Posterior cingulate gyrus (tissue), 11 donors: ENCODE measurements around the gene SOX10.

Source experiments
- DNase-seq, 10 donors: peaks; one replicate each; pipeline versions ENCODE4 v3.0.0 to v3.0.0-alpha.2; 2020 to 2021; ENCODE audit warnings: mixed read lengths in 3 of 10
- intact Hi-C: fragments of 100-400 bp; cut with DNase I; formaldehyde crosslinking; loops from one replicate; pipeline ENCODE4 v1.15.1; 2023

Gene SOX10

DNA sequence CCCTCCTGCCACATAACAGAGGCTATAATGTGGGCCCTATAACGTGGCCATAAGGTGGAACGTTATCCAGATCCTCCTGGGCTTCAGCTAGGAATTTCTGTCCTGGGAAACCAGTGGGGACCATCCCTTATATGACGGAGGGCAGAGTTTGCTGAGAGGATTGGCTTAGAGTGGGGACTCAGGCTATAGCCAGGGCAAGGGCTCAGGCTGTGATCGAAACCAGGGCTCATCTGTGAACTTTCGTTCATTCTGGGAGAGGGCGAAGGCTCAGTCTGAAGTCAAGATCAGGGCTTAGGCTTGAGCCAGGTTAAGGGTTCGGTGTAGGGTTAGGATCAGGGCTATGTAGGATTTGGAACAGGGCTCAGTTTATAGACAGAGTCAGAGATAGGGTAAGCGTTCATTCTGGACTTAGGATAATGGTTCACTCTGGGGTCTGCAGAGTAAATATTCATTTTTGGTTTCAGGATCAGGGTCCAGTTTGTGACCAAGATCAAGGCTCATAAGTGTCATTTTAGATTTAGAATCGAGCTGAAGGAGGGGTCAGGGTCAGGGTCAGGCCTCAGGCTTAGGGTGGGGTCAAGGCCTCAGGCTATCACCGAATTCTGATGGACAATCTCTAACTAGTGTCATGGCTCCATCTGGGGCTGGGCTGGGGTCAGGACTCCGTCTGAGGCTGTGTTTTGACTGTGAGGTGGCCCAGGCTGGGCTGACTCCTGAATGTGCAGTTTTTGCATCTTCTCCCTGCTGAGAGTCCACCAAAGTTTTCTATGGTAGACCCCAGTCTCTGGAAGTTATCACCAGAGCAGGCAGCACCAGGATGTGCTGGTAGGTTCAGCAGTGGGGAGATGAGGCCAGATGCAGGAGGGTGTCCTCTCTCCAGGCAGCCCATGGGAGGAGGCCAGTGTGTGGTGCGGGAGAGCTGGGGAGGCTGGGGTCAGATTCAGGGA, 33.9 kb upstream of the SOX10 start:
- intact Hi-C loops, result no loop called here
- peak in 2 of 10 donors; percentile 74 to 80 for DNase-seq

GRCh38 chr22:38017272-38017920, 33.0 kb upstream of the SOX10 start:
- DNase-seq, result peak; percentile 70 to 97 (median 81)
- intact Hi-C loops, result no loop called here

DNA sequence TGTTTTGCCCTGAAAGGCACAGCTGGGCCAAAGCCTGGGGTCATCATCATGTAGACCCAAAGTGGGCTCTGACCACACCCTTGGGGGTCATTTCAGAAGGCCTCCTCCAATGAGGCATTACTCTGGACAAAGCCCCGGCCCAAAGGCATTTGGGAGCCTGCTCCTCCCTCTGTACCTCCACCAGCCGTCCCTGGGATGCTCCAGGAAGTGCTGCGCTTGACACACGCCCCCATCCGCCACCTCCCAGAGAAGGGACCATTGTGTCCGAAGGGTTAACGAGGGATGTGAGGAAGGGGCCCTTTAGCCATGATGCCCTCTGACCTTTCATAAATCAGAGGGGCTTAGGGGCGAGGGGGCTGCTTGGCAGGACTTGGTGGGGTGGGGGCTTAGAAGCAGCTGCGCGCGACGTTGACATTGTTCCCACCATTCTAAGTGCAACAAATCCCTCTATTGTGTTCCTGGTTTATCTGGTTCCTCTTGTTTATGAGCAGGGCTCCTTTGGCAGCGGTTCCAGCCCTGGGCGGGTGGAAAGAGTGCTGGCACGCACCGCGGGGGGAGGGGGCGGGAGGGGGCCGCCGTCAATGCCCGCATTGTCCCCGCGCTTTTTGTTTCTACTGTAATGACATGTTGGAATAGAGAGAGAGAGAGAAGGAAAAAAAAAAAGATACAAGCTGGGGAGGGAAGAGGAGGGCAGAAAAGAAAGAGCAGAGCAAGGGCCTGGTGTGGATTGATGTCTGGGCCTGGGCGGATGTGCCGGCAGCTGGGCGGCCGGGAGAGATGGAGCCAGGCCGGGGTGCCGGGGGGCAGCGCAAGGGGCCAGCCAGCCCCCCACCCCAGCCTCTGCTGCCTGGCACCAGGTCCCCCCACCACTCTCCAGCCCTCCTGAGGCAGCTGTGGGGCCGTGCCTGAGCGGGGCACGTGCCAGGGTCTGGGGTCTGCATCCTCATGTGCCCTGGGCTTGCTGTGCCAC, 32.1 kb upstream of the SOX10 start:
- intact Hi-C loops, result no loop called here
- DNase-seq, result peak; percentile 78 to 98 (median 90)

- no peak for DNase-seq
- intact Hi-C loops, result no loop called here
Observed at GRCh38 chr22:38014083-38014482, 29.7 kb upstream of the SOX10 start.

GRCh38 chr22:38012604-38013072, 28.3 kb upstream of the SOX10 start:
- no peak for DNase-seq
- intact Hi-C loops, result no loop called here

DNA sequence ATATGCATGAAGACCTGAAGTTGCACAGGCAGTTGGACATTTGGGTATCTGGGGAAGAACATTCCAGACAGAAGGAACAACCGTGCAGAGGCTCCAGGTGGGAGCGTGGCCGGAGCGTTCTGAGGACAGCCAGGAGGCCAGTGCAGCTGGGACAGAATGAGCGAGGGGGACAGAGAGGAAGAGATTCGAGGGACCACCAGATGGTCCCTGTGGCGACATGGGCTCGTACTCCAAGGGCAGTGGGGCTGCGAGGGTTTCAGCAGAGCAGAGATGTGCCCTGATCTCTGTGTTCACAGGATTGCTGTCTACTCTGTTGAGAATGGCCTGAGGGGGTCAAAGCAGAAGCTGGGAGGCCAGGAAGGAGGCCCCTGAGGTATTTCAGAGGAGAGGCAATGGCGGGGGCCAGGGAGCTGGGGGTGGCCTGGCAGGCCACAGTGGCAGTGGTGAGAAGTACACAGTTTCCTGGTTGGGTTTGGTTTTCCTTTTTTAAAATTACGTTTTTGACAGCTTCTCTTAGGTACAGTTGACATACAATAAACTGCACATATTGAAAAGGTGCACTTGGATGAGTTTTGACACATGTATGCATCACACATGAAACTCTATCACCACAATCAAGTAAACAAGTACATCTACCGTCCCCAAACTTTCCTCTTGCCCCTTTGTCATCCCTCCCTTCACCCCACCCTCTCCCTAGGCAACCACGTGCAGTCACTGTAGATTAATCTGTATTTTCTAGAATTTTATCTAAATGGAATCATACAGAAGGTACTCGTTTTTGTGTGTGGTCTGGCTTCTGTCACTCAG, 24.8 kb upstream of the SOX10 start:
- intact Hi-C loops, result no loop called here
- DNase-seq, result peak in 2 of 10 donors; percentile 37 to 52

- peak in 2 of 10 donors; percentile 41 to 55 for DNase-seq
- intact Hi-C loops, result no loop called here
Observed at GRCh38 chr22:38007330-38007902, 23.1 kb upstream of the SOX10 start.

GRCh38 chr22:38006906-38007305, 22.6 kb upstream of the SOX10 start:
- peak in 2 of 10 donors; percentile 21 to 41 for DNase-seq
- intact Hi-C loops, result no loop called here

DNA sequence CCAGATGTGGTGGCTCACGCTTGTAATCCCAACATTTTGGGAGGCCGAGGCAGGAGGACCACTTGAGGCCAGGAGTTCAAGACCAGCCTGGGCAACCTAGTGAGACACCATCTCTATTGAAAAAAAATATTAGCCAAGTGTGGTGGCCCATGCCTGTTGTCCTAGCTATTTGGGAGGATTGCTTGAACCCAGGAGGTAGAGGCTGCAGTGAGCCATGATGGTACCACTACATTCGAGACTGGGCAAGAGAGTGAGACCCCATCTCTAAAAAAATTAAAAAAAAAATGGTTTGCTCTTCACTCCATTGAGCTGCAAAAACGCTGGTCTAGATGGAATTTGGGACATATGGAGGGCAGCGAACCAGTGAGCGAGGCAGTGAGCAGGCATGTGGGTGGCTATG, 21.6 kb upstream of the SOX10 start:
- intact Hi-C loops, result no loop called here
- DNase-seq, result peak in 1 of 10 donors; percentile 20

GRCh38 chr22:37999640-38000272, 15.4 kb upstream of the SOX10 start:
- peak in 6 of 10 donors; percentile 60 to 94 (median 78) for DNase-seq
- intact Hi-C loops, result no loop called here

DNA sequence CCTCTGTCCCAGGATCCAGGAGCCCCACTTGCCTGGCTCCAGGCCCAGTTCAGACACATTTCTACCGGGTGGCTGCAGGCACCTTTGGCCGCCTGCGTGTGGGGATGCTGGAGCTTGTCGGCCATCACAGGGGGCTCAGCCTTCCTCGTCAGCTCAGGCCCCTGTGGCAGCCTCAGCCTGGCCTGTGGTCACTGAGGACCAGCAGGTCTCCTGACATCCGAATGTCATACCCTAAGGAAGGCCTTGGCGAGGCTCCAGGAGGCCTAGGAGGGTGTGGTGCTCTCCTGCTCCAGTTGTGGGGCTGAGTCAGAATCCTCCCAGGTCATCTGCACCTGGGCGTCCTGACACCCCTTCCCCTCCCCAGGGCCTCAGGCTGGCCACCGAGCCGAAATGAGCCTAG, 14.9 kb upstream of the SOX10 start:
- intact Hi-C loops, result no loop called here
- DNase-seq, result peak in 1 of 10 donors; percentile 86

DNA sequence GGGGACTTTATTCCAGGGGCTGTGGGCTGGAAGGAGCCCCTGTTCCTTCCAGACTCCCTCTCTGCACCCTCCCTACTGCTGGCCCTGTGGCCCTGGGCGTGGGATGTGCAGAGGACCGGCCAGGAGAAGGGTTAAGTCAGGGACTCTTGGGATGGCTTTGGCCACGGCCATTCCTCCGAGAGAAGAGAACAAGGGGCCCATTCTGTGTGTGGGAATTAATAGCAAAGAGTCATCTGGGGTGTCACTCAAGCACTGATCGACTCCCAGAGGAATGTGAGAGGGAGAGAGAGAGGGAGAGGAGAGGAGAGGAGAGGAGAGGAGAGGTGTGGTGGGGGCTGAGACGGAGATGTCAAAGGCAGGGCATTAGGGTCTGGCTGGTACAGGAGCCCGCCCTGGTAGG, 14.2 kb upstream of the SOX10 start:
- intact Hi-C loops, result no loop called here
- DNase-seq, result peak in 2 of 10 donors; percentile 64 to 91

GRCh38 chr22:37996515-37997246, 12.3 kb upstream of the SOX10 start:
- intact Hi-C loops, result no loop called here
- DNase-seq, result peak in 1 of 10 donors; percentile 89

DNA sequence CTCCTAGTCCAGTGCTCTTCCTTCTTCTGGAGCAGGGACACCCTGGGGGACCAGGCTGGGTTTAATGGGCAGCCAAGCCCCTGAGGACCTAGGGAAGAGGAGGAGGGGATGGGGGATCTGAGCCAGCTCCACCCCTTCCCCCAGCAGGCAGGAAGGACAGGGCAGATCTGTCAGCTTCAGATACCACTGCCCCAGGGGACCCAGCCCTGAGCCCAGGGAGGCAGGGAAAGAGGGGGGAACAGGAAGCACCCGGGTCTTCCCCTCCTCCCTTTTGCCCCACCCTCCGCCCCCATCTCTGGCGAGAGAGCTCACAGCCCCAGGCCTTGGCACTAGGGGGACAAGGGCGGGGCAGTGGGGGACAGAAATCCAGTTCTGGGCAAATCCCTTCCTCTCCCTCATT, 11.7 kb upstream of the SOX10 start:
- intact Hi-C loops, result no loop called here
- no peak for DNase-seq

GRCh38 chr22:37995460-37995859, 11.1 kb upstream of the SOX10 start:
- intact Hi-C loops, result no loop called here
- DNase-seq, result no peak

- DNase-seq, result peak in 1 of 10 donors; percentile 21
- intact Hi-C loops, result no loop called here
Observed at GRCh38 chr22:37994982-37995381, 10.6 kb upstream of the SOX10 start.

DNA sequence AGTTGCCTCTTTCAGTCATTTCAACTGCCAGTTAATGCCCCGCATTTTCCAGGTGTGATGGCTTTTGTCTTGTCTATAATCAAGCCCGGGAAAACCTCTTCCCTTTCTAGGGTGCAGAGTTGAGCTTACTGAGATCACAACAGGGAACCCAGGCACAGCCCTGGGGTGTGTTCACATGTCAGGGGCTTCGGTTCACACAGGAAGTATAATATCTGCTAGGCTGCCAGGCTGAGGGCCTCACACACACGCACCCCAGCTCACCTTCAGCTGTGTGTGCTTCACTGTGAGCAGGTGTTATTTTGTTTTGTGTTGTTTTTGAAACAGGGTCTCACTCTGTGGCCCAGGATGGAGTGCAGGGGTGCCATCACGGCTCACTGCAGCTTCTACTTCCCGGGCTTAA, 9.7 kb upstream of the SOX10 start:
- peak in 1 of 10 donors; percentile 10 for DNase-seq
- intact Hi-C loops, result no loop called here
